Left renal pelvis (tissue), 4 donors: Measurements from ENCODE around the gene KCNQ4. TPM values are rescaled to one million over a fixed set of nuclear protein-coding genes. Genes with fewer than 3 reads are reported as not detected.

Experiments
- DNase-seq, 4 donors: peaks; one replicate each; pipeline ENCODE4 v3.0.0-alpha.2; 2013; ENCODE audit warnings: low read depth in 4 of 4, low spot score in 3 of 4
- polyA plus RNA-seq, 4 donors: library from polyadenylated mRNA; unstranded; fragments of 120-200 nt; gene quantifications; one replicate each; pipeline ENCODE4 v1.2.1, GENCODE V29; 2013; ENCODE audit not compliant: insufficient read length in 4 of 4

Gene KCNQ4
- polyA plus RNA-seq, 4 donors = 1.3 to 2.9 (median 1.7) TPM

DNA sequence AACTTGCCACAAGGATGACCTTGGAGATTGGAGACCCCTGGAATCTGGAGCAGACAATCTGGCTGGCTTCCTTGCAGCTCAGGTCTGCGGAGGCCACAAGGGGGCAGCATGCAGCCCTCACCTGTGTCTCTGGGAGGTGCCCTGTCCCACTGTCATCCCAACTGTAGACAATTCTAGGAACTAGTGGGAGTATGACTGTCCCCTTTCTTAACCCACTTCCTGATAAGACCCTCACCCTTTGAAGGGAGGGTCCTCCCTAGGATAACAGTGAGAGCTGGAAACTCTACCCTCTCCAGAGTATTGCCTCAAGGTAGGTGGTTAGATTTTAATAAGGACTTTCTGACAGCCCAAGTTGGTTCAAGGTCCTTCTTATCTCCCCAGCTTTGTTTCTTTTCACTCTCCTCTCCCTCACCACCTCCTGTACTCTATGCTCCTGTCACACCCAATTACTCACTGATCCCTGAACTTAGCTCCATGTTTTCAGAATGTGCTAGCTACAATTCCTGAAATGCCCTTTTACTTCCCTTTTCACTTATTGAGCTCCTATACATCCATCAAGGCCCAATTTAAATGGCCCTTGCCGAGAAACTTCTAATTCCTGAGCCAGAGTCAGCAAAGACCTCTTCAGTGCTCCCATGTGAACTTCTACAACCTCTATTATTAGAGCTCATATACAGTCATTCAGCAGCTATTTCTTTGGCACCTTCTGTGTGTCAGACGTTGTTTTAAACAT, 9.2 kb upstream of the KCNQ4 start:
- DNase-seq = no peak

DNA sequence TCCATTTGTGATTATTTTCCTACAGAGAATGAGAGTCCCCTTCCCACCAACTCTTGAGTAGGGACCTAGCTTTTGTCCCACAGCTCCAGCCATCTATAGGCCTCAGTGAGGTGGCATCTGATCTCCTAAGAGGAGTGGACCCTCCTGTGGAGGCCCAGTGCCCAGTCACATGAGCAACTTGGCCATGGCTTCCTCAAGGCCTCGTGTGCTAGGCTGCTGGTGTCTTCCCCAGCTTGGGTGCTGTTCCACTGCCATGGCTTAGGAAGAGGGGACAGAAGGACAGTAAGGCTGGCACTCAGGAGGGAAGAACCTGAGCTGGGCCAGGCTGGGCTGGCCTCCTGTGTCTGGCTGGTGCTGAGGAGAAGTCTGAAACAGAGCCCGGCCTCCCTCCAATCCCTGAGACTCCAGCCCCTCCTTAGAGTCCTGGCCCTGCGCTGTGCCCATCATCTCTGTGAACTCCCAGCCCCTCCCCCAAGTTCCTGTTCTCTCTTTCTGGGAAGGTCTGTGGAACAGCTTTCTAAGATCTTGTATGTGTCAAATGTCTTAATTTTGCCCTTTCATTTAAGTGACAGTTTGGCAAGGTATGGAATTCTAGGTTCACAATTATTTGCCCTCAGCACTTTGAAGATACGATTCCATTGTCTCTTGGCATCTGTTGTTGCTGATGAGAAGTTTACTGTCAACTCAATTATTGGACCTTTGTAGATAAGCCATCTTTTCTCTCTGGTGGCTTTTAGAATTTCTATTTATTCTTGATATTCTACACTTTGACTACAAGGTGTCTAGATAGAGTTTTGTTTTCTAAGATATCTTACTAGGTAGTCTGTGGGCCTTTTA, 7.1 kb upstream of the KCNQ4 start:
- DNase-seq = no peak

DNA sequence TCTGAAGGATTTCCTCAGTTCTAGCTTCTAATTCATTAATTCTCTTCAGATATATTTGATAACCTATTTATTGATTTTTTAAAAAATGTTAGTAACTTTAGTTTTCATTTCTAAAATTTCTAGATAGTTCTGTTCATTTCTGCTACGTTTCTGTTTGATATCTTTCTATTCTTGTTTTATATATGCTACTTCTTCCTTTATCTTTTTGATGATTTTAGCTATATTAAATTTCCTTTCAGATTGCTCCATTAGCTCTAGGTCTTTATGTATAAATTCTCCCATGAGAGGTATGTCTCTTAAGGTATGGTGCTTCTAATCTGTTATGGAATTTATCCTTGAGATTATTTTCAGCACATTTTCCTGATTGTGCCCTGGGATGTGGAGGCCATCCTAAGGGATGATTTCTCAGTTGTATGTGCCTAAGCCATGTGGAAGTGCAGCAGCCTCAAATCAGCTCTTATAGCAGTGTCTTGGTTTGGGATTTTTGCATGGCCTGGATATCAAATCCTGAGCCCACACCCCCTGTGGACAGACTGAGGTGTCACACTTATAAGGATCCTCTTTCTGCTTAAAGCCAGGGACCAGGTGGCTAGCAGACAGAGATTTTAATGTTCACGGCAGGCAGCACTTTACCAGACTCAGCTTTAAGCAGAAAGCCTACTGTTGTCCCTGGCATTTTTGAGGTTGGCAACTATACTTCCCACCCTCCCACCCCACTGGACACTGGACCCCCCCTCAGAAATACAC, 6.2 kb upstream of the KCNQ4 start:
- DNase-seq = no peak

DNA sequence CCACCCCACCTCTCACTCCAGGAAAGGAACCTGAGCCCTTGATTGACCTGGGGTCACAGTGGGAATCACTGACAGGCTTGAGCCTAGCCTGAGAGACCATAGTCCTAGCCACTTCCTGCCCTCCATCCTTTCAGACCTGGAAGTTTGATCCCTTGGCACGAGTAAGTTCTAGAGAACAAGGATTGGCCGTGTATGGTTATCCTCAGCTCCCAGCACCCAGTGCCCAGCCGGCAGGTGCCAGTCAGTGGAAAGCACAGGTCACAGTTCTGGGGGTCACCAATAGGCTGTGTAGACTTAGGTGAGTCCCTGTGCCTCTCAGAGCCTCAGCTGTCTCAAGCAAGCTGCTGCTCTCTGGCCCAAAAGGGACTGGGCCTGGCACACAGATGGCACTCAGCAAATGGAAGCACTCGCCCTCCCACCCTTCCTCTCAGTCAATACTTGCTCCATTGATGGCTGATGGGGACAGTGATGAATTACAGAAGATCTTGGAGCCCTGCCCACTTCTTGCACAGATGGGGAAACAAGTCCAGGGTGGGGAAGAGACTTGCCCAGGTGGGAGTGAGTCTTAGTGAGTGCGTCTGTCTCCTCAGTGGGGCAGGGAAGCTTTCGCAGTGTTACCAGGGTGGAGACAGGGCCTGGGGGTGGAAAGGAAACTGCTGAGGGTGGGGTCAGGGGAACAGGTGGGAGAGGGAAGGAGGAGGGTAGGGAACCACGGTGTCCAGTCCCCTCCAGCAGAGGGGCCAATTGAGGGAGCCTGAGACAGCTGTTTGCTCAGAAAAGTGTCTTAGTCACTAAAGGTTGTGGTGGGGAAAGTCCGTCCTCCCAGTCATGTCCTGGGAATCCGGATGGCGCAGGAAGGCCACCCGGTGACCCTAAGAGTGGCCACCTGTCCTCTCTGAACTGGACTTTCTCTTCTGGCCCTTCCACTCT, 2.6 kb upstream of the KCNQ4 start:
- no peak for DNase-seq

DNA sequence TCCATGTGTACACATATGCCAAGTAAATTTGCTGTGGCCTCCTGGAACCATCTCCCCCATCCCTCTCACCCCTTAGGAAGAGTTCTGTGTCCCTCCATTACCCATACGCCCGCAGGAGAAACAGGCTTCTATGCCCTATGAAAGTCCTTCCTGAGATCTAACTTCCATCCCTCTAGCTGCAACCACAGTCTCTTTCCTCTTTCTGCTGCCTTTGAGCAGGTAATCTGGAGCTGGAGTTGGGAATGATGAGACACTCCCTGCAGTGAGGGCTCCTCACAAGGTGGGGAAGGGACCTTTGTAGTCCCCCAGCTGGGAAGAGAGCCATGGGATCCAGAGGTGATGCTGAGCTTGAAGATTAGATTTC, 2.0 kb upstream of the KCNQ4 start:
- DNase-seq = no peak

DNA sequence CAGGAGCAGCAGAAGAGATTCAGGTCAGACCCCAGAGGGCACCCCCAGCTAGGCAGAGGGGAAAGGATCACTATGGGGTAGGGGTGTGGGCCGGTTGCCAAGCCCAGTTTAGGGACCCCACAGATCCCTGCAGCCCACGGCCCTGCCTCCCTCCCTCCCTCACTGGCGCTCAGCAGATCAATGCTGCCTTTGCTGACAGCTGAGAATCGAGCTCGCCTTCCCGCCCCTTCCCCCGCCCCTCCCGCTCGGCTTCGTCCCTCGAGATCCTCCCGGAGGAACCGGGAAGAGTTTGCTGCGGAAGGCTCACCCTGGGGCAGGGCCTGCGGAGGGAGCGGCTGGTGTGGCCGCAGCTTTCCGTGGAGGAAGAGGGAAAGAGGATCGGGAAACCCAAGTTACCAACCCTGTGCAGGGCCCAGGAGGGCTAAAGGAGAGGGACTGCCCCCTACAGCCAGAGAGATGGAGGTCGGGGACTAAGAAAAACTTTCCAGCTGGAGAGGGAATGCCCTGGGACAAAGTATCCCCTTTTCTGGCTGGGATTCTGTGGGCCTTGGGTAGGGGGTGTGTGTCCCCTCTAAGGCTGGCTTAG, 1.1 kb upstream of the KCNQ4 start:
- DNase-seq = no peak

DNA sequence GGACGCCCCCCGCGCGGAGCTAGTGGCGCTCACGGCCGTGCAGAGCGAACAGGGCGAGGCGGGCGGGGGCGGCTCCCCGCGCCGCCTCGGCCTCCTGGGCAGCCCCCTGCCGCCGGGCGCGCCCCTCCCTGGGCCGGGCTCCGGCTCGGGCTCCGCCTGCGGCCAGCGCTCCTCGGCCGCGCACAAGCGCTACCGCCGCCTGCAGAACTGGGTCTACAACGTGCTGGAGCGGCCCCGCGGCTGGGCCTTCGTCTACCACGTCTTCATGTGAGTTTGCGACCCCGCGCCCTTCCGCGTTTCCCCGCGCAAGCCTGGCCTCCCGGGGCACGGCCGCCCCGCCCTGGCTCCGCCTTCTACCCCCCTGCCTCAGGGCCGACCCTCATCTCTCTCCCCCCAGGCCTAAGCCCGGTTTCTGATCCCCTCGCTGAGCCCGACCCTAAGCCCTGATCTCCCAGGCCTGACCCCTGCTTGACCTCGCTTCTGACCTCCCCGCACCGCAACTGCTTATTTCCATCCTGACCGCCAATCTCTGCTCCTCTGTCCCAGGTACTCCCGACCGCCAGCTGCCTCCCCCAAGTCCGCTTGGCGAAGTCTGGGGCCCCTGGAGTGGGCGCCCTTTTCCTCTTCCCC, 669 bp downstream of the KCNQ4 start:
- no peak for DNase-seq

DNA sequence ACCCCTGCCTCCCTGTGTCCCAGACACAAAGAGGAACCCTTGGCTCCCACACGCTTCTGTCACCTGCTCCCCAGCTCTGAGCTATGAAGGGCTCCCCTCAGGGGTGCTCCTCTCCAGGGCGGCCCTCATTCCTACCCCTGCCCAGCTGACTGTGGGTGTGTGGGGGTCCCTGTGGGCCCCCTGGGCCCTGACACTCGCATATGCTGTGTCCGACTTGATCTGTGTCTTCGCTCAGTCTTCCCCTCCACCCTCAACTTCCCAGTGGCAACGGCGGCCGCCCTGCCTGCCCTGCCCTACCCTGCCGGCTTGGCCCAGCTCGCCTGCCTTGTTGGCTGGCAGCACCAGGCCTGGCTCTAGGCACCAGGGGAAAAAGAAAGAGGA, 1.2 kb downstream of the KCNQ4 start:
- DNase-seq = no peak

DNA sequence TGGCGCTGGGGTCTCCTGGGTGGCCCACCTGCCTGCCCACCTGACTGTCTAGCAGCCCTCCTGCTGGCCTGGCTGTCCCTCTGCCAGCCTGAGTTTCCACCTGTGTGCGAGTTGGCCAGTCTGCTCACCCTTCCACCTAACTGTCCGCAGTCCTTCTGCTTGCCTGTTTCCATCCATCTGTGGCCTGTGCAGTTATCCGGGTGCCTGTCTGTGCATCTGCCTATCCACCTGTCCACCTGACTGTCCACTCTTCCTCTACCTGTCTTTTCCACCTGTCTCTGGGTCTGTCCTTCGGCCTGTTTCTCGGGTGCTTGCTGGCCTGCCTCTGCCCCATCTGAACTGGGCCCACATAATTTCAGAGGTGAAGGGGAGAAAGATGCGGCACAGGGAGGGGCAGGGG, 1.9 kb downstream of the KCNQ4 start:
- DNase-seq = no peak

- DNase-seq = no peak
Observed at GRCh38 chr1:40786171-40786994, 2.8 kb downstream of the KCNQ4 start.

- DNase-seq = no peak
Observed at GRCh38 chr1:40786995-40787705, 3.6 kb downstream of the KCNQ4 start.

GRCh38 chr1:40787737-40788560, 4.4 kb downstream of the KCNQ4 start:
- no peak for DNase-seq

GRCh38 chr1:40788561-40789341, 5.2 kb downstream of the KCNQ4 start:
- DNase-seq = no peak

- DNase-seq = no peak
Observed at GRCh38 chr1:40789342-40789598, 5.7 kb downstream of the KCNQ4 start.

GRCh38 chr1:40789661-40790430, 6.3 kb downstream of the KCNQ4 start:
- no peak for DNase-seq

DNA sequence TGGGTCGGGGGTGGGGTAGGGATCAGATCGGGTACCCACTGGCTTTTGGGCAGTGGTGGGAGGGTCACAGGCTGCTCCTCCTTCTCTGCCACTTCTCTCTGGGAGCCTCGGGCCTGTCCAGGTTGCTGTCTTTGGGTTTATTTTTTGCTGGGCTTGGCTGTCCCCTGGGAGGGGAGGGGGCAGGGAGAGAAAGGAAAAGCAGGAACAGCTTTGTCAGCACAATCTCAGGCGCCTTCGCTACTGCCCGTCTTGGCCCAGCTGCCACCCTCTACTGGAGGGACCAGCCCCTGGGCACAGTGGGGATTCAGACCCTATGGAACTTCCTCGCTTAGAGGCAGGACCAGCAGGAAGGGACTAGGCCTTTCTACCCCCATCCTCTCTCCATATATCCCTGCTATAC, 8.4 kb downstream of the KCNQ4 start:
- no peak for DNase-seq
